ENCODE data around the gene SAV1.

GRCh38 chr14:50603565-50603964, 64.5 kb downstream of the SAV1 start:
- TF ChIP-seq EZH2phosphoT487 (IDR thresholded peaks at IDR 0.05; ENCODE audit: borderline replicate concordance), result no peak
- TF ChIP-seq CTCF (conservative IDR thresholded peaks at IDR 0.05; ENCODE audit: low read length), result no peak

Data from Loucy (cell line).